Measurements from ENCODE around the gene F8A1.
"Not testable (repeated sequence)": the region's sequence is repeated elsewhere in the genome, so short reads cannot be mapped to it uniquely, and the experiment has no call there.

GRCh38 chrX:154910528-154910927 is 24.4 kb downstream of the F8A1 start:
- TF ChIP-seq ZNF8 (CRISPR knock-in tag; IDR thresholded peaks at IDR 0.05); ZC3H10 (CRISPR knock-in tag; IDR thresholded peaks at IDR 0.05); SNAI2 (CRISPR knock-in tag; IDR thresholded peaks at IDR 0.05); ISL1 (CRISPR knock-in tag; IDR thresholded peaks at IDR 0.05); TCF4 (CRISPR knock-in tag; IDR thresholded peaks at IDR 0.05; ENCODE audit: borderline replicate concordance); CREB5 (CRISPR knock-in tag; IDR thresholded peaks at IDR 0.05; ENCODE audit: low read depth); ARNTL (CRISPR knock-in tag; IDR thresholded peaks at IDR 0.05; ENCODE audit: borderline replicate concordance, low read depth); BACH2 (CRISPR knock-in tag; IDR thresholded peaks at IDR 0.05; ENCODE audit: borderline replicate concordance); TSHZ2 (CRISPR knock-in tag; IDR thresholded peaks at IDR 0.05); TOX (CRISPR knock-in tag; IDR thresholded peaks at IDR 0.05; ENCODE audit: borderline replicate concordance); PATZ1 (CRISPR knock-in tag; IDR thresholded peaks at IDR 0.05; ENCODE audit: borderline replicate concordance); RARB (CRISPR knock-in tag; IDR thresholded peaks at IDR 0.05); ZFP3 (CRISPR knock-in tag; IDR thresholded peaks at IDR 0.05): not testable (repeated sequence)

Measured in SK-N-SH treated with all-trans-retinoic acid at 6 μM for 48 hours (cell line).